DMS79 treated with DMSO at 0.1 percent for 48 hours (cell line): ENCODE results near the gene PMAIP1.
"Not testable (repeated sequence)": the region's sequence is repeated elsewhere in the genome, so short reads cannot be mapped to it uniquely, and the experiment has no call there.

Experiments
- DNase-seq: peaks from one replicate; lab custom pipeline; 2025; lab: John Stamatoyannopoulos, UW

PMAIP1 gene

DNA sequence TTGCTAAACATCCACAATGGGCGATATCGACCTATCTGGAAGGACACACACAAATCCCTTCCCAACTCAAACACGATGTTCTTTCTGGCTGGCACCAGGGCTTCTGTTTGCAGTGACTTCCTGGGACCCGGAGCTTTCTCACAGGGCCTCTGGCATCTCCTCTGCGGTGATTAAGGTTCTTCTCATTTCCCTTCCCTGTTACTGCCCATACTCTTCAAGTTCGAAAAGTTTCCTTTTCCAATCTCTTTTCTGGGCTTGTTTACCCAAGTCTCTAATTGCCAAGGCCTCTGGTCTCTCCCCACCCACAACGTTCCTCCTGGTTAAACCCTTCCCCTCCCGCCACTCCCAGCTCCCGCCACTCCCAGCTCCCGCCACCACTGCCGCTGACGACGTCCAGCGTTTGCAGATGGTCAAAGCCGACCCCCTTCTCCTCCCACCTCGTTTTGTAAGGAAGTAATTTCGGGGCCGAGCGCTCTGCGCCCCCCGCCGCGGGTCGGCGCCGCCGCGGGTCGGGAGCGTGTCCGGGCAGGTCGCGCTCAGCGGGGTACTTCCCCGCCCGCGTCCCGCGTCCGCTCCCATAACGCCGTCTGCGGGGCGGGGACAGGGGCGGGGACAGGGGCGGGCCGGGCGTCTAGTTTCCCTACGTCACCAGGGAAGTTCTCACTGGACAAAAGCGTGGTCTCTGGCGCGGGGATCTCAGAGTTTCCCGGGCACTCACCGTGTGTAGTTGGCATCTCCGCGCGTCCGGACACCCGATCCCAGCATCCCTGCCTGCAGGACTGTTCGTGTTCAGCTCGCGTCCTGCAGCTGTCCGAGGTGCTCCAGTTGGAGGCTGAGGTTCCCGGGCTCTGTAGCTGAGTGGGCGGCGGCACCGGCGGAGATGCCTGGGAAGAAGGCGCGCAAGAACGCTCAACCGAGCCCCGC, at the start of gene PMAIP1:
PMAIP1 (plus strand) TSS at position 699 of the 924 bp plus-strand sequence; CDS start at position 881, 182 bp downstream.
- peak; percentile 94 for DNase-seq

- DNase-seq, result no peak
Measured at GRCh38 chr18:59851784-59852399, 47.9 kb upstream of the PMAIP1 start.

DNA sequence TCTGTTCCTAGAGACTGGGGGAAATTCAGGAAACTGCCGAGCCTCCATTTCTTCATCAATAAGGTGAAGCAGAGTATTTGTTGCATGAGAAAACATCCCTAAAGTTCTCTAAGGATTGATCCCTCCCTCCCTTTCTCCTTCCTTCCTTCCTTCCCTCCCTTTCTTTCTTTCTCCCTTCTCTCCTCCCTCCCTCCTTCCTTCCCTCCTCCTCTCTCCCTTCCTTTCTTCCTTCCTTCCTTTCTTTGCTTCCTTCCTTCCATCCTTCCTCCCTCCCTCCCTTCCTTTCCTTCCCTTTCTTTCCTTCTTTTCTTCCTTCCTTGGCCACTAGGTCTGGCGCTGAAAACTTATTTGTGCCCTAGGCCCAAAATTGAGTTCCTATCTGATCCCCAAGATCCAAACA, 47.2 kb upstream of the PMAIP1 start:
- no peak for DNase-seq

- DNase-seq, result no peak
Measured at GRCh38 chr18:59853380-59853779, 46.4 kb upstream of the PMAIP1 start.

GRCh38 chr18:59853988-59854387, 45.8 kb upstream of the PMAIP1 start:
- DNase-seq, result not testable (repeated sequence)

DNA sequence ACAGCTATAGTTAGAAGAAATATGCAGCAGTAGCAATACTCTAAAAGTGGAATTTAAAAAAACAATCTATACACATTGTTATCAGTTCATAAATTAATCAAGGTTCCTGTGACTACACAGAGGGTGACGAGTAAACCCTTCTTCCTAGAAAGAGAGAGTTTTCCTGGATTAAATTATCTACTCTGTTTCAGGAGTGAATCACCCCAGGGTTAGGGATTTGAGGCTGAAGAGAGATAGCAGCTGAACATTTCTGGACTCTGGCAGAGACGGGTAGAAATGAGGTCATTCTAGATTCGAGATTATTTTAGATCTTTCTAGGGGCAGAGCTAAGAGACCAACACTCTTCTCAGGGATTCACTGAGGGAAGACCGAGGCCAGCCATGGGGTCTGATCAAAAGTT, 38.8 kb upstream of the PMAIP1 start:
- DNase-seq, result no peak

GRCh38 chr18:59861963-59862819, 37.6 kb upstream of the PMAIP1 start:
- peak; percentile 70 for DNase-seq

DNA sequence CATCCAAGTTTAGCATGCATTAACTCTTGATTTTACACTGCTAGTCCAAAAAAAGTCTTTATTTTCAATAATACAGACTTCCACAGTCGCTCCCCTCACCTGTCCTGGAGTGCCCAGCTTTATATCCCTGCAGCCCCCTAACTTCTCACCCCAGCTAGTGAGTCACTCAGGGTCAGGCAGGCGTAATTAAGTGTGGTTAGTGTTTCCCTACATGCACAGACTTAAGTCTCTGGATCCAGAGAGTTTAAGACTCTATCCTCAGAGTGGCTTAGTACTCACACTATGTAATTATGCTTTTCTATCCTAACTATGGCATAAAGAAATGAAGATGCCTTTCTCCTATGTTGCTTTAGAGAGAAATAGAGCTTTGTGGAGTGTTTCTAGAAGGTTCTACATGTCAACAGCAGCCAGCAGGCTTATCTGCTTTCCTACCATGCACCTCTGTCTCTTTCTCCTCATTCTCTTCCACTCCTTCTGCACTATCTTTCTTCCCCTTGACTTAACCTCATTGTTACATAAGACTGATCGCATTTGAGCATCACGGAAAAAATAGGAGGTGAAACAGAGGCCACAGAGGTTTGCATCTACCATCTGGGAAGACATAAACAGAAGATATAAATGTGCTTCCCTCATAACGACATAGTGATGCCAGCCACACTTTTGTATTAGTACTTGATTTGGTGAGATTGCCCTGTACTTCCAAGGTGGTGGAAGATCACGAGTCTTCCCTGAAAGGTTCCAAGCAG, 34.4 kb upstream of the PMAIP1 start:
- no peak for DNase-seq

DNA sequence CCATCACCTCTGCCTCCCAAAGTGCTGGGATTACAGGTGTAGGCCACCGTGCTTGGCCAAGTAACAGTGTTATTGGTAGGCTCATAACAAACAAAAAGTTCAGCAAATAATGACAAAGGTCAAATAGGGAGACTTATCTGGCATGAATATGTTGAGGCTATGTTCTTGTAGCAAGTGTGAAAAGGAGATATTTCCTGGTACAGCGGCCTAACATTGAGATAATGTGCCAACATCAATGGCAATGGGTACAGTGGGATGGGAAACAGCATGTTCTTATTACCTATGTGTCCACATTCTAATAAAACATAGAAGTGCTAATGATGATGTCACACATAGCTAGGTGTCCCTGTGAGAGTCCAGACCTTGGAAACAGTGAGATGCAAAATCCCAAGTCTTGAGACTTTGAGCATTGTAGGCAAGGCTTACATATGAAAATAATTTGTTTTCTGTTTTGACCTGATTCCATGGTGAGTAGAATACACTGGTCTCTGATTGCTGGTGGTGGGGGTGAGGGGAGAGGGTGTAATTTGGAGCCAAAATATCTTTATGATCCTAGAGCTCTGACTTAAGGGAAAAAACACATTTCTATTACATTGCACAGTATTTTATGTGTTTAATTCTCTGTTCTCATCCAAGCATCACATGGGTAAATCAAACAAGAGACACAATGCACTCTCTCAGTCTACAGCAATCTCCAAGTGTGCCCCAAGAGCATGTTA, 33.1 kb upstream of the PMAIP1 start:
- no peak for DNase-seq

- no peak for DNase-seq
Measured at GRCh38 chr18:59867337-59868104, 32.3 kb upstream of the PMAIP1 start.

- no peak for DNase-seq
Measured at GRCh38 chr18:59870623-59871130, 29.1 kb upstream of the PMAIP1 start.

DNA sequence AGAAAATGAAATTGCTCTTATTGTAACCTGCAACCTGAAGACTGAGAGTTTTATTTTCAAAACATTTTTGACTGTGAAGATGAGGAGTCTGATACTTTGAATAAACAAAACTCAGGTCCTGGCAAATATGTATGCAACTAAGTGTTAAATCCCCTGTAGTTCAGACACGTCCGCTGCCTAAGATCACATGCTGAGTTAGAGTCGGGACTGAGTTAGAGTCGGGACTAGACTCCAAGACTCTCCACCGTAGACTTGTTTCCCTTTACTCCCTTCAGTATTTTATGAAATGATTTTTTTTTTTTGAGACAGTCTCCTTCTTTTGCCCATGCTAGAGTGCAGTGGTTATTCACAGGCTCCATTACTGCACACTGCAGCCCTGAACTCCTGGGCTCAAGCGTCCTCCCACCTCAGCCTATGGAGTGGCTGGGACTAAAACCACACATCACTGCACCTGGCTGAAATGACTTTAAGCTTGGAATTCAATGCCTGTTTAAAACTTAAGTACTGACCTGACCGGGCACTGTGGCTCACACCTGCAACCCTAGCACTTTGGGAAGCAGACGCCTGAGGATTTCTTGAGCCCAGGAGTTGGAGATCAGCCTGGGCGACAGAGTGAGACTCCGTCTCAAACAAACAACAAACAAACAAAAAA, 28.0 kb upstream of the PMAIP1 start:
- DNase-seq, result peak; percentile 71

- no peak for DNase-seq
Measured at GRCh38 chr18:59873641-59874040, 26.2 kb upstream of the PMAIP1 start.

DNA sequence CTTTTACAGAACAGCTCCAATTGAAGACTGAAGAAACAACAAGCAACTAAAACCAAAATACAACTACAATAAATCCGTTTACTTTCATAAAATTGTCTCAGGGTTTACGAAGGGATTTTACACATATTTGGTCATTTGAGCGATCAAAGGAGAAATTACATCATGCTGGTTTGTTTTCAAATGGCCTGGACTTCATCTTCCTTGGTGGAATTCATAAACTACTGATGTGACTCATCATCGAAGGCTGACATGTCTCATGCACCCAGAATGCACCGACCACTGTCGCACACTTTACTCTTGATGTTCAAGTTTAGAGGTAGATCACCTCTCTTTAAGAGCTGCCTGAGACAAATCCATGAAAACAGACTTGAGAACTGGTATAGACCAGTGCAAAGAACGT, 25.6 kb upstream of the PMAIP1 start:
- DNase-seq, result no peak

DNA sequence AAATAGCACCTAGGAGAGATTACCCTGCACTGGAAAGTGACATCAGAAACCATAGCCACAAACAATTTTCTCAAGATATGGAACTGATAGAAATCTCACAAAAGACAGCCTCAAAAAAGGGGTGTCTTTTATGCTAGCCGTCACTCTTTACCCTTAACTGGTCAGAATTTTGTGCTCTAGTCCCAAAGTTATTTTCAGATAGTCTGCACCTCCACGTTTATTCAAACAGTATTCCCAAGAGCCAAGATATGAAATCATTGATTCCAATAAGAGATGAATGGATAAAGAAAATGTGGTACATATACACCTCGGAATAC, 23.5 kb upstream of the PMAIP1 start:
- DNase-seq, result no peak

GRCh38 chr18:59877361-59877760, 22.4 kb upstream of the PMAIP1 start:
- no peak for DNase-seq

DNA sequence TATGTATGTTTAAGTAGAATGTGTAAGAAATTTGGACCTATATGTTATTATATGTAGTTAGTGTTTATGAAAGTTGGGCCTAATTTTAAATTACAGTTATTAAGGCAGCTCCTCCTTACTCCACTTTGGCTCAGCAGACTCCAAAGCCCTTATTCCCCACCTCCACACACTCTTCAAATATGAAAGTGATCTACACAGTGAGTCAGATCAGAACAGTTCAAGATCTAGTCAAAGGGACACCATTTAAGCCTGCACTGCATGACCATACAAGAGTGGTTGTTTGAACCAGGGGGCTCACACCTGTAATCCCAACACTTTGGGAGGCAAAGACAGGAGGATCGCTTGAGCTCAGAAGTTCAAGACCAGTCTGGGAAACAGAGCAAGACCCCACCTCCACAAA, 21.2 kb upstream of the PMAIP1 start:
- no peak for DNase-seq

DNA sequence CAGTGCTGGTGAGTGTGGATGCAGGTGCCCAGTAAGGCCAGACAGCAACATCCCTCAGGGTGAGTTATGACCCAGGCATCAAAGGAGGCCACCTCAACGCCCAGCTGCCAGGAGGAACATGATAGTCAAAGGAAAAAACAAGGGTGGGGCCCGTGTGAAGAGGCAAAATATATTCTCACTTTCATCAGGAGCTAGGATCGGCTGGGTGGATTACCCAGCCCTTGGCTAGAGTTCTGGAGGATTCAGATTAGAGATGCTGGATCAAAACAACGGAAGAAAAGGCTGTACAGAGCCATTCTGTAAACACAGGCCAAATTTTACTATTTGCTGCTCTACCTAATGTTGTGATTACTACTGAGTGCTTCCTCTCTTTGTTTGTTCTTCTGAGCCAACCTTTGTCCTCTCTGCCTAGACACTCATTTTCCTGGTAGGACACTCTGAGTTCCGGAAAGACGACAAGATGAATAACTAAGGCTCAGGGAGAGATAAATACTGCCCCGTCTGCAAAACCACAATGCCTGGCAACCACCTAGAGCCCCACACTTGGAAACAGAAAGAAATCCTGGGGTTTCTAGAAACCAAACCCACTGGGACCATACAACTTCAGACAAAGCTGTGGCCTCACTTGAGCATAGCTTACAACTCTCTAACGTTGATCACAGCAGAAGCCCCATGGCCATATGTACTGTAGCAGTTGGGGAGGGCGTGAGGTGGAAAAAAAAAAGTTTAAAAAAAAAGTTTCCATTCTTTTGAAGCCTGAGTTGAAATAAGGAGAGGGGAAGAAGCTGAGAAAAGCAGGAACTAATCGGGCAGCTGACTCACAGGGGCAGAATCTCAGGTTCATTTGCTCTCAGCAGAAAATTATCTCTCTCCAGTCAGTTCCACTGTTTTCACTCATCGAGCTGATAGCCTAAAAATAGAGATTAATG, 17.8 kb upstream of the PMAIP1 start:
- no peak for DNase-seq

GRCh38 chr18:59884351-59884750, 15.4 kb upstream of the PMAIP1 start:
- no peak for DNase-seq
